Loucy (cell line): ENCODE results near the gene SERF2.

Source experiments
- CTCF ChIP-seq: fragments of 200-600 bp; sonication (generic); conservative IDR thresholded peaks from 2 replicates; pipeline ENCODE4 v1.5.1; 2014; ENCODE audit warnings: mild to moderate bottlenecking, antibody characterized with exemption, low read length
- EZH2phosphoT487 ChIP-seq: fragments of 200-600 bp; IDR thresholded peaks from 2 replicates; pipeline ENCODE4 v1.6.1; 2018; ENCODE audit warnings: antibody characterized with exemption, mild to moderate bottlenecking, moderate library complexity, borderline replicate concordance

GRCh38 chr15:43845421-43845820 lies 53.3 kb downstream of the SERF2 start:
- TF ChIP-seq CTCF = no peak
- no peak for TF ChIP-seq EZH2phosphoT487
